H7 (cell line): Measurements from ENCODE around the gene CISH. TPM values are rescaled to one million over a fixed set of nuclear protein-coding genes. Genes with fewer than 3 reads are reported as not detected.

Source experiments
- DNase-seq: peaks from one replicate; pipeline ENCODE4 v3.0.0; 2012
- H3K27me3 ChIP-seq: 2 replicates; pipeline ENCODE4 v1.6.0; 2011; ENCODE audit warnings: mild to moderate bottlenecking, low read length; ENCODE audit not compliant: control insufficient read depth, insufficient read depth
- H3K36me3 ChIP-seq: replicated peaks from 2 replicates; pipeline ENCODE4 v1.5.1; 2011; ENCODE audit warnings: low read length; ENCODE audit not compliant: control insufficient read depth, insufficient read depth
- H3K4me3 ChIP-seq: 2 replicates; pipeline ENCODE4 v1.5.1; 2011; ENCODE audit warnings: low read depth, mild to moderate bottlenecking, control low read depth, low read length, moderate library complexity; ENCODE audit not compliant: insufficient read depth
- total RNA-seq: library from RNA; depleted of rRNA; stranded (reverse); fragments of >200 nt; shearing (Covaris generic); gene quantifications from 2 replicates; pipeline ENCODE4 v1.2.3, GENCODE V29; 2014

CISH gene
- total RNA-seq, 1 experiment from 2014 or later, result 1.6 TPM

- Histone ChIP-seq H3K27me3 (no peaks in the 10 kb centered on the region), H3K4me3 (no peak overlapping the region), H3K36me3 (no peaks in the 10 kb centered on the region)
- peak; percentile 87 for DNase-seq
These were observed 16.0 kb upstream of the CISH start for GRCh38 chr3:50627407-50628051.

- DNase-seq, result no peak
- Histone ChIP-seq H3K36me3 (no peaks in the 10 kb centered on the region), H3K27me3 (no peaks in the 10 kb centered on the region), H3K4me3 (no peak overlapping the region)
These were observed 14.8 kb upstream of the CISH start for GRCh38 chr3:50626401-50626800.

GRCh38 chr3:50625231-50626182 is 13.9 kb upstream of the CISH start:
- H3K36me3 ChIP-seq, result no peaks in the 10 kb centered on the region; the same call in 1 of the 2 replicates
- DNase-seq, result no peak
- H3K4me3 ChIP-seq, result no peak overlapping the region

GRCh38 chr3:50624634-50625033 is 13.1 kb upstream of the CISH start:
- Histone ChIP-seq H3K36me3 (no peaks in the 10 kb centered on the region; the same call in 1 of the 2 replicates), H3K4me3 (no peak overlapping the region), H3K27me3 (no peaks in the 10 kb centered on the region)
- no peak for DNase-seq

More at GRCh38 chr3:50625231-50626182, 13.9 kb upstream of the CISH start:
- H3K27me3 ChIP-seq, result no peaks in the 10 kb centered on the region

- no peak for DNase-seq
- no peaks in the 10 kb centered on the region for H3K27me3 ChIP-seq
- no peak overlapping the region for H3K4me3 ChIP-seq
- H3K36me3 ChIP-seq, result no peaks in the 10 kb centered on the region; the same call in 1 of the 2 replicates
These were observed 12.4 kb upstream of the CISH start for GRCh38 chr3:50623840-50624474.

GRCh38 chr3:50622881-50623280 is 11.3 kb upstream of the CISH start:
- DNase-seq, result no peak
- Histone ChIP-seq H3K27me3 (no peaks in the 10 kb centered on the region; the same call in 1 of the 2 replicates), H3K36me3 (no peaks in the 10 kb centered on the region; the same call in 1 of the 2 replicates), H3K4me3 (no peak overlapping the region)

GRCh38 chr3:50620820-50621219 is 9.2 kb upstream of the CISH start:
- DNase-seq, result no peak

GRCh38 chr3:50620420-50620819 is 8.8 kb upstream of the CISH start:
- Histone ChIP-seq H3K4me3 (no peak overlapping the region), H3K36me3 (no peaks in the 10 kb centered on the region; the same call in 1 of the 2 replicates), H3K27me3 (no peaks in the 10 kb centered on the region; the same call in 1 of the 2 replicates)
- no peak for DNase-seq

More at GRCh38 chr3:50620820-50621219, 9.2 kb upstream of the CISH start:
- Histone ChIP-seq H3K4me3 (no peak overlapping the region), H3K27me3 (no peaks in the 10 kb centered on the region; the same call in 1 of the 2 replicates), H3K36me3 (no peaks in the 10 kb centered on the region; the same call in 1 of the 2 replicates)

- Histone ChIP-seq H3K36me3 (no peaks in the 10 kb centered on the region; the same call in 1 of the 2 replicates), H3K4me3 (peak overlapping the region; percentile 75), H3K27me3 (peaks cover 8% of the 10 kb centered on the region)
- DNase-seq, result no peak
These were observed 6.4 kb upstream of the CISH start for GRCh38 chr3:50617911-50618481.

- no peak for DNase-seq
- peak within 1 kb of the TSS; percentile 75 for H3K4me3 ChIP-seq
- H3K27me3 ChIP-seq, result peaks cover 15% of the 10 kb centered on the region
- no peaks in the 10 kb centered on the region; the same call in 1 of the 2 replicates for H3K36me3 ChIP-seq
These were observed 5.7 kb upstream of the CISH start, which contains the start of gene MAPKAPK3 for GRCh38 chr3:50617096-50617791. Gene MAPKAPK3, plus strand, starts transcription at chr3:50617151. Its CDS starts 415 bp downstream, at chr3:50617566.

- peak overlapping the region; percentile 75 for H3K4me3 ChIP-seq
- peak; percentile 99 for DNase-seq
- peaks cover 16% of the 10 kb centered on the region for H3K27me3 ChIP-seq
- no peaks in the 10 kb centered on the region; the same call in 1 of the 2 replicates for H3K36me3 ChIP-seq
These were observed 5.2 kb upstream of the CISH start for GRCh38 chr3:50616770-50617095.

- Histone ChIP-seq H3K36me3 (no peaks in the 10 kb centered on the region; the same call in 1 of the 2 replicates), H3K4me3 (peak overlapping the region; percentile 51), H3K27me3 (peaks cover 16% of the 10 kb centered on the region)
- DNase-seq, result peak; percentile 90
These were observed 4.6 kb upstream of the CISH start for GRCh38 chr3:50616003-50616769.

GRCh38 chr3:50615190-50615589 is 3.6 kb upstream of the CISH start:
- DNase-seq, result no peak
- no peak overlapping the region for H3K4me3 ChIP-seq
- H3K27me3 ChIP-seq, result peaks cover 24% of the 10 kb centered on the region
- no peaks in the 10 kb centered on the region for H3K36me3 ChIP-seq
